Adrenal gland (tissue), 5 donors: Measurements from ENCODE around the gene ZBTB18.

ENCODE experiments used
- CTCF ChIP-seq, 6 experiments: fragments of 450-650 bp in 4 of 6; fragments of 200-600 bp in 2 of 6; sonication (generic) in 1 of 6; IDR thresholded peaks; 1 replicate in 5 of 6; 2 replicates in 1 of 6; pipeline versions ENCODE4 v1.5.1 to v1.8.0; 2016 to 2021; ENCODE audit warnings: antibody characterized with exemption in 6 of 6, mild to moderate bottlenecking in 2 of 6, moderate library complexity in 1 of 6
- POLR2A ChIP-seq, 2 donors: fragments of 450-650 bp; IDR thresholded peaks; one replicate each; pipeline ENCODE4 v1.6.1; 2017; ENCODE audit warnings: antibody characterized with exemption in 2 of 2, mild to moderate bottlenecking in 2 of 2, moderate library complexity in 1 of 2
- donor health status: DM: no; HTN: no; CAD: no.

GRCh38 chr1:244064621-244065020 is 13.5 kb downstream of the ZBTB18 start:
- TF ChIP-seq CTCF (IDR thresholded peaks at IDR 0.05) (no peak), POLR2A (IDR thresholded peaks at IDR 0.05) (no peak)
